Peyer's patch (tissue), 4 donors: ENCODE data around the gene ZIC5.

Experiments
- CTCF ChIP-seq, 6 experiments: fragments of 450-650 bp in 4 of 6; fragments of 200-600 bp in 2 of 6; sonication (generic) in 1 of 6; IDR thresholded peaks; one replicate each; pipeline ENCODE4 v1.5.1; 2017 to 2019; ENCODE audit warnings: antibody characterized with exemption in 6 of 6, mild to moderate bottlenecking in 3 of 6, moderate library complexity in 1 of 6
- POLR2A ChIP-seq, 2 donors: fragments of 450-650 bp; IDR thresholded peaks; one replicate each; pipeline ENCODE4 v1.5.1; 2017; ENCODE audit warnings: antibody characterized with exemption in 2 of 2, mild to moderate bottlenecking in 2 of 2, moderate library complexity in 2 of 2

DNA sequence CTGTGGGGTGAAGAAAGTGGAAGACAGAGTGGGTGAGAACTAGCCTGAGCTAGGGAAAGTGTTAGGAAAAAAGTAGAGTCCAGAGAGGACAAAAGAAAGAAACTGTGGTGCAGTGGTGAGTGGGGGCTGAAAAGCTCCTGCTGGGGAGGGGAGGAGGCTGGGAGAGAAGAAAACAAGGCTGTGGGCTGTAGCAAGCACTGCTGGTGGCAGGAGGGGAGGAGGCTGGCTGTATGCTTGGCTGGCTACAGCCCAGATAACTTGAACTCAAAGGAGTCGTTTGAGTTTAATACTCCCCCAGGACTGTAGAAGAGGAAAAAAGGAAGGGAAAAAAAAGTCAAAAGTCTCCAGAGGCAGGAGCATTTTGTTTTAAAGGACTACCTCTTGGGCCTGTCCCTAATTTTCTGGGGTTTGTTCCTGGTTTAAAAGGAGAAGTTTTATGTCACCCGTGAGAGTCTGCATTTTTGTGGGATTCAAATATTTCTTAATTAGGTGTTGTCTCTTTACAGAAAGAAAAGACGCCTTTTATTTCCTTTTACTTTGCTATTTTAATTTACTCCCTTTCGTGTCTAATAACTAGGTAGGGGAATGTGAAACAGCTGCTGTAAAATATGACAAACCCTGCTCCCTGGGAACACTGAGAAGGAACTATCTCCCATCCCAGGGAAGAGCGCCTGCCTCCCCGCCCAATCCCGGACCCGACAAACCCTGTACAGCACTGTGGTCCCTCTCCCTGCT is 21.7 kb downstream of the ZIC5 start:
- TF ChIP-seq CTCF (IDR thresholded peaks at IDR 0.05) (no peak), POLR2A (IDR thresholded peaks at IDR 0.05) (no peak)
